OCI-M1 (cell line): Measurements from ENCODE around the gene IGFBPL1.
"Not testable (repeated sequence)": the region's sequence is repeated elsewhere in the genome, so short reads cannot be mapped to it uniquely, and the experiment has no call there.

Source experiments
- DNase-seq: peaks from one replicate; lab custom pipeline; 2025; lab: John Stamatoyannopoulos, UW

Gene IGFBPL1

GRCh38 chr9:38423973-38424843, at the start of gene IGFBPL1:
TSS of gene IGFBPL1 (minus strand) at chr9:38424454. CDS start at chr9:38424424, 30 bp downstream.
- no peak for DNase-seq

GRCh38 chr9:38472583-38473249, 48.5 kb upstream of the IGFBPL1 start:
- DNase-seq = not testable (repeated sequence)

- DNase-seq = no peak
Observed at GRCh38 chr9:38467404-38467803, 43.1 kb upstream of the IGFBPL1 start.

GRCh38 chr9:38453835-38454234, 29.6 kb upstream of the IGFBPL1 start:
- DNase-seq = no peak

GRCh38 chr9:38451162-38451561, 26.9 kb upstream of the IGFBPL1 start:
- no peak for DNase-seq

GRCh38 chr9:38447703-38448102, 23.4 kb upstream of the IGFBPL1 start:
- no peak for DNase-seq

GRCh38 chr9:38445154-38446043, 21.1 kb upstream of the IGFBPL1 start:
- peak; percentile 27 for DNase-seq

GRCh38 chr9:38443597-38443996, 19.3 kb upstream of the IGFBPL1 start:
- no peak for DNase-seq

- no peak for DNase-seq
Observed at GRCh38 chr9:38443181-38443580, 18.9 kb upstream of the IGFBPL1 start.

GRCh38 chr9:38442473-38443096, 18.3 kb upstream of the IGFBPL1 start:
- no peak for DNase-seq

GRCh38 chr9:38441347-38442085, 17.3 kb upstream of the IGFBPL1 start:
- no peak for DNase-seq

GRCh38 chr9:38440516-38440915, 16.3 kb upstream of the IGFBPL1 start:
- no peak for DNase-seq

- no peak for DNase-seq
Observed at GRCh38 chr9:38439916-38440301, 15.7 kb upstream of the IGFBPL1 start.

- DNase-seq = no peak
Observed at GRCh38 chr9:38439291-38439915, 15.1 kb upstream of the IGFBPL1 start.

- peak; percentile 30 for DNase-seq
Observed at GRCh38 chr9:38437193-38437823, 13.1 kb upstream of the IGFBPL1 start.

GRCh38 chr9:38436708-38437107, 12.5 kb upstream of the IGFBPL1 start:
- DNase-seq = no peak

- DNase-seq = no peak
Observed at GRCh38 chr9:38435521-38435920, 11.3 kb upstream of the IGFBPL1 start.

GRCh38 chr9:38434853-38435252, 10.6 kb upstream of the IGFBPL1 start:
- peak; percentile 32 for DNase-seq

- DNase-seq = peak; percentile 32
Observed at GRCh38 chr9:38434365-38434764, 10.1 kb upstream of the IGFBPL1 start.

GRCh38 chr9:38432922-38433510, 8.8 kb upstream of the IGFBPL1 start:
- DNase-seq = peak; percentile 64
